Peyer's patch (tissue), 4 donors: ENCODE measurements around the gene ADGRG7. TPM values are rescaled to one million over a fixed set of nuclear protein-coding genes. Genes with fewer than 3 reads are reported as not detected.

ENCODE experiments used
- DNase-seq, 3 donors: peaks; one replicate each; pipeline ENCODE4 v3.0.0-alpha.2; 2017 to 2019
- H3K27ac ChIP-seq, 4 donors: fragments of 200-600 bp; sonication (generic); one replicate each; pipeline ENCODE4 v1.5.1; 2016 to 2019
- H3K27me3 ChIP-seq, 2 donors: fragments of 200-600 bp; sonication (generic); one replicate each; pipeline ENCODE4 v1.5.1; 2019
- H3K36me3 ChIP-seq, 3 donors: fragments of 200-600 bp; sonication (generic); one replicate each; pipeline ENCODE4 v1.5.1; 2016 to 2019
- H3K4me1 ChIP-seq, 4 donors: fragments of 200-600 bp; sonication (generic); one replicate each; pipeline ENCODE4 v1.5.1; 2016 to 2019
- H3K4me3 ChIP-seq, 4 donors: fragments of 200-600 bp; sonication (generic); 1 replicate in 3 of 4; 2 replicates in 1 of 4; pipeline ENCODE4 v1.5.1; 2016 to 2019; ENCODE audit warnings: mild to moderate bottlenecking in 1 of 4
- H3K9me3 ChIP-seq, 4 donors: fragments of 200-600 bp; sonication (generic); one replicate each; pipeline ENCODE4 v1.5.1; 2016 to 2019; ENCODE audit warnings: mild to moderate bottlenecking in 1 of 4
- CTCF ChIP-seq, 6 experiments: fragments of 450-650 bp in 4 of 6; fragments of 200-600 bp in 2 of 6; sonication (generic) in 1 of 6; IDR thresholded peaks; one replicate each; pipeline ENCODE4 v1.5.1; 2017 to 2019; ENCODE audit warnings: antibody characterized with exemption in 6 of 6, mild to moderate bottlenecking in 3 of 6, moderate library complexity in 1 of 6
- POLR2A ChIP-seq, 2 donors: fragments of 450-650 bp; IDR thresholded peaks; one replicate each; pipeline ENCODE4 v1.5.1; 2017; ENCODE audit warnings: antibody characterized with exemption in 2 of 2, mild to moderate bottlenecking in 2 of 2, moderate library complexity in 2 of 2
- total RNA-seq, 4 donors: library from RNA; depleted of rRNA; stranded (reverse); fragments of >200 nt; gene quantifications; one replicate each; pipeline ENCODE4 v1.1.0, GENCODE V29; 2016

ADGRG7 gene
- total RNA-seq, 4 donors from 2014 or later = 5.8 to 124 (median 83.1) TPM

DNA sequence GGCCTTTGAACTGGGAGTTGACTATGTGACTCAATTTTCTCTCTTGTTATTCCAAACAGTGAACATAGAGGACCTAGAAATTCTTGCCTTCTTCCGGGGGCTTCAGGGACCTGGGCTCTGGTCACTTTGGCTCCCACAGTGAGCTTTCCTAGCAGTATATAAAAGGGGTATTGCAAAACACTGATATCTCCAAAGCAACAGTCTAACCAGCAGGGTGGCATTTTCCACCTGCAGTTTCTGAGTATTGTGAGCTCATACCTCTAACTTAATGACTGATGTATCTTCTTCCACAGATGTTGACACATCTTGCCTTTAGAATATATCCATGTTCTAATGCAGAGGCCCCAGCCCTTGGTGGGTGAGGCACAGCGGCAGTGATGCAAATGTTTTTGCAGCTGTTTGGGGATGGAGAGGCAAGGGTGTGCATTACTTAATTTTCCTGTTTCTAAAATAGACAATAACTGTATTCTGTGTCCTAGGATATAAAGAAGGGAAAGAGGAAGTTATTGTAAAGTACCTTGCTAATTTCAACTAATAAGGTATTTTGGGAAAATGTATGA lies 45.7 kb upstream of the ADGRG7 start:
- H3K9me3 ChIP-seq = no peaks in the 10 kb centered on the region
- no peaks in the 10 kb centered on the region for H3K4me1 ChIP-seq
- TF ChIP-seq POLR2A (IDR thresholded peaks at IDR 0.05) (no peak), CTCF (IDR thresholded peaks at IDR 0.05) (no peak)
- no peak for DNase-seq
- no peak overlapping the region for H3K4me3 ChIP-seq
- H3K36me3 ChIP-seq = no peaks in the 10 kb centered on the region
- no peaks in the 10 kb centered on the region for H3K27me3 ChIP-seq
- H3K27ac ChIP-seq = no peak overlapping the region

GRCh38 chr3:100570811-100571210 lies 38.6 kb upstream of the ADGRG7 start:
- Histone ChIP-seq H3K36me3 (no peaks in the 10 kb centered on the region), H3K4me3 (no peak overlapping the region), H3K27ac (no peak overlapping the region), H3K27me3 (no peaks in the 10 kb centered on the region), H3K4me1 (no peaks in the 10 kb centered on the region), H3K9me3 (no peaks in the 10 kb centered on the region)
- no peak for DNase-seq
- no peak for TF ChIP-seq CTCF (IDR thresholded peaks at IDR 0.05)
- no peak for TF ChIP-seq POLR2A (IDR thresholded peaks at IDR 0.05)

DNA sequence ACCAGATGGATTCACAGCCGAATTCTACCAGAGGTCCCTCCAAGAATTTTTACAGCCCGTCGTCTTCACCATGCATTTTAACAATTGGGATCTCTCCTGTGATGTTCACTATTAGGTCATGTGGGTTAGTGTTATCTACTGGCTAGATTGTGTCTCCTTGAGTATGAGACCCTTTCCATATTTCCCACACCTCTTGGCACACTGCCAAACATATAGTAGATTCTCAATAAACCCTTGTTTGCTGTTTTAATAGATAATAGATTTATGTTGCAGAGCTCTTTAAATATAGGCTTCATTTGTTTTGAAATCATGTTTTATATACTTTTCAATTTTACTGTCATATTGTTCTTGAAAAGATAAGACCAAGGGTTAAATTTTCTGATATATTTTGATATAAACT lies 34.9 kb upstream of the ADGRG7 start:
- no peak overlapping the region for H3K27ac ChIP-seq
- no peak overlapping the region for H3K4me3 ChIP-seq
- DNase-seq = no peak
- H3K27me3 ChIP-seq = no peaks in the 10 kb centered on the region
- TF ChIP-seq POLR2A (IDR thresholded peaks at IDR 0.05) = no peak
- no peak for TF ChIP-seq CTCF (IDR thresholded peaks at IDR 0.05)
- no peaks in the 10 kb centered on the region for H3K36me3 ChIP-seq
- H3K9me3 ChIP-seq = no peaks in the 10 kb centered on the region
- no peaks in the 10 kb centered on the region for H3K4me1 ChIP-seq

GRCh38 chr3:100575704-100576103 lies 33.7 kb upstream of the ADGRG7 start:
- Histone ChIP-seq H3K4me1 (no peaks in the 10 kb centered on the region), H3K9me3 (no peaks in the 10 kb centered on the region), H3K27ac (no peak overlapping the region), H3K36me3 (no peaks in the 10 kb centered on the region), H3K4me3 (no peak overlapping the region), H3K27me3 (no peaks in the 10 kb centered on the region)
- no peak for DNase-seq
- TF ChIP-seq CTCF (IDR thresholded peaks at IDR 0.05) = no peak
- TF ChIP-seq POLR2A (IDR thresholded peaks at IDR 0.05) = no peak

- no peak for DNase-seq
- no peak overlapping the region for H3K4me3 ChIP-seq
- no peaks in the 10 kb centered on the region for H3K36me3 ChIP-seq
- no peak overlapping the region for H3K27ac ChIP-seq
- TF ChIP-seq POLR2A (IDR thresholded peaks at IDR 0.05) (no peak), CTCF (IDR thresholded peaks at IDR 0.05) (no peak)
- no peaks in the 10 kb centered on the region for H3K27me3 ChIP-seq
- H3K4me1 ChIP-seq = no peaks in the 10 kb centered on the region
- no peaks in the 10 kb centered on the region for H3K9me3 ChIP-seq
These were observed 31.9 kb upstream of the ADGRG7 start for GRCh38 chr3:100577382-100578008.
